Measurements from ENCODE around the gene ZNF277. TPM values are rescaled to one million over a fixed set of nuclear protein-coding genes. Genes with fewer than 3 reads are reported as not detected.

ZNF277 gene
- total RNA-seq, 6 experiments from 2014 or later, result 11.2 to 20.9 (median 13.1) TPM

GRCh38 chr7:112282476-112283188, 76.1 kb downstream of the ZNF277 start:
- no CpG with 5 or more reads among the region's 1 CpG for WGBS (ENCODE audit: insufficient coverage, low coverage, low lambda C conversion rate, missing lambda C conversion rate)
- no peaks in the 10 kb centered on the region for H3K4me1 ChIP-seq
- H3K27ac ChIP-seq, result no peak overlapping the region
- no peak overlapping the region for H3K4me3 ChIP-seq
- TF ChIP-seq CTCF (IDR thresholded peaks at IDR 0.05) (no peak), POLR2A (IDR thresholded peaks at IDR 0.05) (no peak)
- H3K36me3 ChIP-seq, result peaks cover 0 to 1% (median 0%) of the 10 kb centered on the region in 4 donors
- intact Hi-C loops (cut with DNase I), result no loop called here
- no peak for ATAC-seq
- H3K27me3 ChIP-seq, result no peaks in the 10 kb centered on the region
- DNase-seq, result no peak
- no peaks in the 10 kb centered on the region for H3K9me3 ChIP-seq

GRCh38 chr7:112283382-112283910, 77.0 kb downstream of the ZNF277 start:
- ATAC-seq, result no peak
- TF ChIP-seq CTCF (IDR thresholded peaks at IDR 0.05) (no peak), POLR2A (IDR thresholded peaks at IDR 0.05) (no peak)

GRCh38 chr7:112286250-112287086, 80.0 kb downstream of the ZNF277 start:
- ATAC-seq, result no peak
- no peaks in the 10 kb centered on the region for H3K27me3 ChIP-seq
- H3K36me3 ChIP-seq, result peaks cover 0 to 8% (median 0%) of the 10 kb centered on the region in 4 donors
- TF ChIP-seq POLR2A (IDR thresholded peaks at IDR 0.05) (no peak), CTCF (IDR thresholded peaks at IDR 0.05) (no peak)
- H3K4me3 ChIP-seq, result no peak overlapping the region
- WGBS (ENCODE audit: insufficient coverage, low coverage, low lambda C conversion rate, missing lambda C conversion rate), result 81% methylated on average over 3 of the region's 5 CpGs
- H3K27ac ChIP-seq, result no peak overlapping the region
- no peaks in the 10 kb centered on the region for H3K9me3 ChIP-seq
- no peaks in the 10 kb centered on the region for H3K4me1 ChIP-seq
- intact Hi-C loops (cut with DNase I), result no loop called here
- no peak for DNase-seq

More at GRCh38 chr7:112283382-112283910, 77.0 kb downstream of the ZNF277 start:
- Histone ChIP-seq H3K36me3 (peaks cover 0 to 8% (median 0%) of the 10 kb centered on the region in 4 donors), H3K4me1 (no peaks in the 10 kb centered on the region), H3K9me3 (no peaks in the 10 kb centered on the region), H3K4me3 (no peak overlapping the region), H3K27me3 (no peaks in the 10 kb centered on the region), H3K27ac (no peak overlapping the region)
- DNase-seq, result no peak
- intact Hi-C loops (cut with DNase I), result no loop called here
- 88% methylated on average over 4 of the region's 4 CpGs for WGBS (ENCODE audit: insufficient coverage, low coverage, low lambda C conversion rate, missing lambda C conversion rate)

- Histone ChIP-seq H3K36me3 (peaks cover 0 to 8% (median 0%) of the 10 kb centered on the region in 4 donors), H3K27me3 (no peaks in the 10 kb centered on the region), H3K4me3 (no peak overlapping the region), H3K27ac (no peak overlapping the region), H3K9me3 (no peaks in the 10 kb centered on the region), H3K4me1 (no peaks in the 10 kb centered on the region)
- DNase-seq (no peak), ATAC-seq (no peak)
- TF ChIP-seq POLR2A (IDR thresholded peaks at IDR 0.05) (no peak), CTCF (IDR thresholded peaks at IDR 0.05) (no peak)
- WGBS (ENCODE audit: insufficient coverage, low coverage, low lambda C conversion rate, missing lambda C conversion rate), result 100% methylated on average over 3 of the region's 3 CpGs
- intact Hi-C loops (cut with DNase I), result no loop called here
Observed at GRCh38 chr7:112288301-112288700, 81.8 kb downstream of the ZNF277 start.
